HUDEP-2 (cell line): ENCODE measurements around the gene KAZALD1.
"Not testable (repeated sequence)": the region's sequence is repeated elsewhere in the genome, so short reads cannot be mapped to it uniquely, and the experiment has no call there.

ENCODE experiments used
- DNase-seq, 76 experiments: peaks; one replicate each; lab custom pipeline; 2025; ENCODE audit not compliant: unreplicated experiment in 76 of 76; lab: John Stamatoyannopoulos, UW

The KAZALD1 gene

GRCh38 chr10:101029520-101030295 lies 32.1 kb upstream of the KAZALD1 start:
- no peak for DNase-seq

- DNase-seq: no peak
These were observed 31.2 kb upstream of the KAZALD1 start for GRCh38 chr10:101030496-101031127.

- peak in 74 of 76 experiments; percentile 58 to 95 (median 88) for DNase-seq
These were observed 30.5 kb upstream of the KAZALD1 start, which contains the start of the genes PDZD7 and SFXN3 for GRCh38 chr10:101031128-101031795. Gene PDZD7 (minus strand): TSS chr10:101031129. CDS start chr10:101030219, 910 bp downstream. Gene SFXN3 (plus strand): TSS chr10:101031234. CDS start chr10:101034695, 3,461 bp downstream.

GRCh38 chr10:101031796-101032636 lies 29.8 kb upstream of the KAZALD1 start:
- peak in 37 of 76 experiments; percentile 9 to 52 (median 34) for DNase-seq

GRCh38 chr10:101032637-101033224 lies 29.1 kb upstream of the KAZALD1 start:
- peak in 60 of 76 experiments; percentile 7 to 75 (median 48) for DNase-seq

- DNase-seq: no peak
These were observed 28.5 kb upstream of the KAZALD1 start for GRCh38 chr10:101033276-101033675.

- not testable (repeated sequence) for DNase-seq
These were observed 27.4 kb upstream of the KAZALD1 start for GRCh38 chr10:101034404-101034803.

- DNase-seq: no peak
These were observed 26.5 kb upstream of the KAZALD1 start for GRCh38 chr10:101035314-101035713.

GRCh38 chr10:101035916-101036702 lies 25.7 kb upstream of the KAZALD1 start:
- DNase-seq: no peak

GRCh38 chr10:101036726-101037125 lies 25.1 kb upstream of the KAZALD1 start:
- no peak for DNase-seq

- DNase-seq: no peak
These were observed 23.3 kb upstream of the KAZALD1 start for GRCh38 chr10:101038484-101038883.

- no peak for DNase-seq
These were observed 21.7 kb upstream of the KAZALD1 start for GRCh38 chr10:101040061-101040460.

- DNase-seq: no peak
These were observed 20.9 kb upstream of the KAZALD1 start for GRCh38 chr10:101040851-101041250.

- DNase-seq: peak in 72 of 76 experiments; percentile 12 to 79 (median 56)
These were observed 20.5 kb upstream of the KAZALD1 start for GRCh38 chr10:101041252-101041761.

GRCh38 chr10:101042118-101042517 lies 19.7 kb upstream of the KAZALD1 start:
- no peak for DNase-seq

GRCh38 chr10:101042667-101043362 lies 19.0 kb upstream of the KAZALD1 start:
- peak in 74 of 76 experiments; percentile 34 to 96 (median 86) for DNase-seq

GRCh38 chr10:101043363-101043707 lies 18.5 kb upstream of the KAZALD1 start:
- DNase-seq: no peak

- no peak for DNase-seq
These were observed 17.7 kb upstream of the KAZALD1 start for GRCh38 chr10:101044117-101044516.
